Panc1 (cell line): ENCODE data around the gene ATOH8. TPM values are rescaled to one million over a fixed set of nuclear protein-coding genes. Genes with fewer than 3 reads are reported as not detected.

Source experiments
- ATAC-seq: fragments of 200-7000 bp; cut with Tn5 transposase; 2 replicates; pipeline ENCODE4 v1.9.1; 2020; ENCODE audit warnings: mild to moderate bottlenecking, moderate library complexity
- BruUV-seq: library from RNA; stranded (reverse); fragments of 400-500 nt; replicated peaks from 2 replicates; lab custom pipeline; 2021; lab: Mats Ljungman, UMichigan
- CTCF ChIA-PET: fragments of 300-600 bp; sonication (Branson Sonifier 250); formaldehyde crosslinking; loops from one replicate; lab custom pipeline; 2022; ENCODE audit warnings: antibody characterized with exemption; lab: Charles Lee
- POLR2A ChIA-PET: fragments of 300-600 bp; sonication (Branson Sonifier 250); formaldehyde crosslinking; loops from one replicate; lab custom pipeline; 2022; ENCODE audit warnings: antibody characterized with exemption; lab: Charles Lee
- DNase-seq: peaks from one replicate; pipeline ENCODE4 v3.0.0-alpha.2; 2010; ENCODE audit warnings: low read depth, low spot score
- H3K27ac ChIP-seq: 2 replicates; pipeline ENCODE4 v1.5.1; 2011; ENCODE audit warnings: mild to moderate bottlenecking, low read length, inconsistent platforms
- H3K27me3 ChIP-seq: fragments of 200-500 bp; sonication (Bioruptor generic); 2 replicates; pipeline ENCODE4 v1.6.0; 2014; ENCODE audit warnings: low read length, inconsistent platforms; ENCODE audit not compliant: control insufficient read depth, insufficient read depth
- H3K36me3 ChIP-seq: fragments of 200-500 bp; sonication (Bioruptor generic); 2 replicates; pipeline ENCODE4 v1.5.1; 2014; ENCODE audit warnings: inconsistent platforms, mild to moderate bottlenecking, low read length, moderate library complexity; ENCODE audit not compliant: control insufficient read depth, insufficient read depth
- H3K4me1 ChIP-seq: 2 replicates; pipeline ENCODE4 v1.5.1; 2011; ENCODE audit warnings: inconsistent platforms, mild to moderate bottlenecking, low read length, moderate library complexity; ENCODE audit not compliant: control insufficient read depth, insufficient read depth
- H3K4me3 ChIP-seq, 2 experiments: 2 replicates each; pipeline ENCODE4 v1.5.1; 2011 to 2012; ENCODE audit warnings: low read depth in 2 of 2, low read length in 2 of 2, mild to moderate bottlenecking in 2 of 2, inconsistent platforms in 1 of 2, moderate library complexity in 1 of 2
- H3K9me3 ChIP-seq: fragments of 200-500 bp; sonication (Bioruptor generic); 2 replicates; pipeline ENCODE4 v1.5.1; 2014; ENCODE audit warnings: low read depth, mild to moderate bottlenecking, inconsistent platforms, low read length, moderate library complexity; ENCODE audit not compliant: control insufficient read depth, insufficient read depth
- CTCF ChIP-seq: fragments of 450-650 bp; IDR thresholded peaks from 2 replicates; pipeline ENCODE4 v1.5.1; 2017; ENCODE audit warnings: mild to moderate bottlenecking
- POLR2AphosphoS5 ChIP-seq: IDR thresholded peaks from 2 replicates; pipeline ENCODE4 v1.6.1; 2012; ENCODE audit warnings: mild to moderate bottlenecking, low read depth, low read length, moderate library complexity
- REST ChIP-seq, 2 experiments: IDR thresholded peaks; 2 replicates each; pipeline ENCODE4 v1.6.1; 2011 to 2012; ENCODE audit warnings: low read depth in 2 of 2, control low read depth in 1 of 2, low read length in 1 of 2, mild to moderate bottlenecking in 1 of 2, moderate library complexity in 1 of 2; ENCODE audit not compliant: insufficient read depth in 1 of 2
- SIN3A ChIP-seq: IDR thresholded peaks from 2 replicates; pipeline ENCODE4 v1.6.1; 2012; ENCODE audit warnings: low read depth, mild to moderate bottlenecking, low read length, moderate library complexity, borderline replicate concordance; ENCODE audit not compliant: insufficient read depth
- TCF7L2 ChIP-seq: IDR thresholded peaks from 2 replicates; pipeline ENCODE4 v1.6.1; 2011; ENCODE audit warnings: mild to moderate bottlenecking, low read depth, low read length, inconsistent platforms
- in situ Hi-C: cut with HindIII; loops from 2 replicates; pipeline ENCODE4 v1.10.0; 2016; ENCODE audit warnings: low sequenced_read_pairs, low pct_unique_long_range_greater_than_20kb
- intact Hi-C: fragments of 100-400 bp; cut with micrococcal nuclease; formaldehyde crosslinking; loops from one replicate; pipeline ENCODE4 v1.10.0; 2022; ENCODE audit not compliant: unreplicated experiment
- total RNA-seq: library from RNA; stranded (reverse); gene quantifications from one replicate; pipeline ENCODE4 v1.2.1, GENCODE V29; 2021; ENCODE audit not compliant: unreplicated experiment

Gene ATOH8
- total RNA-seq, 1 experiment from 2014 or later: 3.8 TPM

GRCh38 chr2:85727798-85728197 is 26.0 kb upstream of the ATOH8 start:
- DNase-seq: no peak
- BruUV-seq: no TSS peak
- intact Hi-C loops (no loop called here), in situ Hi-C loops (no loop called here)
- Histone ChIP-seq H3K9me3 (no peaks in the 10 kb centered on the region), H3K4me1 (peaks cover 12% of the 10 kb centered on the region), H3K4me3 (no peak overlapping the region), H3K27me3 (no peaks in the 10 kb centered on the region), H3K27ac (no peak overlapping the region), H3K36me3 (no peaks in the 10 kb centered on the region)
- POLR2A ChIA-PET: no interaction called here
- no peak for ATAC-seq
- CTCF ChIA-PET: no interaction called here
- TF ChIP-seq REST (IDR thresholded peaks at IDR 0.05; ENCODE audit: insufficient read depth in 1 of 2, low read depth in 2 of 2, low read length in 1 of 2): no peak
- TF ChIP-seq CTCF: no peak
- no peak for TF ChIP-seq TCF7L2
- no peak for TF ChIP-seq SIN3A
- no peak for TF ChIP-seq POLR2AphosphoS5

GRCh38 chr2:85728342-85728741 is 25.4 kb upstream of the ATOH8 start:
- DNase-seq (no peak), ATAC-seq (peak; percentile 27; the same call in 1 of the 2 replicates)
- in situ Hi-C loops (no loop called here), intact Hi-C loops (no loop called here)
- ChIA-PET CTCF (interaction anchor here (0.6 to 2.2 kb wide), 11 partner anchors 9 to 327 kb away, joined by 3 to 18 read pairs (median 4); no protein-coding TSS in a partner anchor), POLR2A (no interaction called here)
- no peaks in the 10 kb centered on the region for H3K27me3 ChIP-seq
- H3K27ac ChIP-seq: no peak overlapping the region
- peaks cover 12% of the 10 kb centered on the region for H3K4me1 ChIP-seq
- H3K9me3 ChIP-seq: no peaks in the 10 kb centered on the region
- BruUV-seq: no TSS peak
- no peaks in the 10 kb centered on the region for H3K36me3 ChIP-seq
- no peak overlapping the region for H3K4me3 ChIP-seq
- TF ChIP-seq POLR2AphosphoS5 (no peak), REST (IDR thresholded peaks at IDR 0.05; ENCODE audit: insufficient read depth in 1 of 2, low read depth in 2 of 2, low read length in 1 of 2) (no peak), CTCF (no peak), TCF7L2 (no peak), SIN3A (no peak)
